Measurements from ENCODE around the gene IRF9. TPM values are rescaled to one million over a fixed set of nuclear protein-coding genes. Genes with fewer than 3 reads are reported as not detected.

IRF9 gene
- total RNA-seq, 1 donor from 2014 or later: 66.5 TPM

- peak within 1 kb of the TSS; percentile 77 for H3K4me3 ChIP-seq (ENCODE audit: low read depth, low read length)
- H3K36me3 ChIP-seq (ENCODE audit: control insufficient read depth, insufficient read depth, low read length): peaks cover 3% of the 10 kb centered on the region
- peak; percentile 96 for DNase-seq (ENCODE audit: low read depth)
- peak; percentile 47 for TF ChIP-seq CTCF (IDR thresholded peaks at IDR 0.05; ENCODE audit: insufficient read depth, low read length, poor library complexity, severe bottlenecking)
- no peaks in the 10 kb centered on the region for H3K27me3 ChIP-seq (ENCODE audit: control insufficient read depth, insufficient read depth, low read length)
Observed at GRCh38 chr14:24212924-24213865, 52.1 kb downstream of the IRF9 start, which contains the start of gene CHMP4A. Gene CHMP4A (minus strand): TSS chr14:24213488. CDS start chr14:24213439, 49 bp downstream.

GRCh38 chr14:24213866-24214662, 53.0 kb downstream of the IRF9 start:
- no peak for DNase-seq (ENCODE audit: low read depth)
- H3K4me3 ChIP-seq (ENCODE audit: low read depth, low read length): peak overlapping the region; percentile 77
- H3K27me3 ChIP-seq (ENCODE audit: control insufficient read depth, insufficient read depth, low read length): no peaks in the 10 kb centered on the region
- peaks cover 3% of the 10 kb centered on the region for H3K36me3 ChIP-seq (ENCODE audit: control insufficient read depth, insufficient read depth, low read length)
- TF ChIP-seq CTCF (IDR thresholded peaks at IDR 0.05; ENCODE audit: insufficient read depth, low read length, poor library complexity, severe bottlenecking): no peak

- DNase-seq (ENCODE audit: low read depth): peak; percentile 56
- Histone ChIP-seq H3K27me3 (ENCODE audit: control insufficient read depth, insufficient read depth, low read length) (no peaks in the 10 kb centered on the region), H3K36me3 (ENCODE audit: control insufficient read depth, insufficient read depth, low read length) (peaks cover 3% of the 10 kb centered on the region), H3K4me3 (ENCODE audit: low read depth, low read length) (peak within 1 kb of the TSS; percentile 70)
- TF ChIP-seq CTCF (IDR thresholded peaks at IDR 0.05; ENCODE audit: insufficient read depth, low read length, poor library complexity, severe bottlenecking): peak; percentile 66
Observed at GRCh38 chr14:24215495-24216344, 54.7 kb downstream of the IRF9 start, which contains the start of gene MDP1. Gene MDP1 (minus strand): TSS chr14:24216066. CDS start chr14:24215955, 111 bp downstream.

Other genes starting within 250 kb of the IRF9 start
- gene DHRS4, start 207.5 kb upstream of the IRF9 start, total RNA-seq: 25.0 and 36.4 TPM in 2 replicates
- 6.4 and 16.7 TPM in 2 replicates for gene DHRS4L2, start 172.3 kb upstream of the IRF9 start, total RNA-seq
- gene CARMIL3, start 109.3 kb upstream of the IRF9 start, total RNA-seq: 1.5 and 2.3 TPM in 2 replicates
- not detected in 2 replicates for gene CPNE6, start 89.7 kb upstream of the IRF9 start, total RNA-seq
- 127 and 142 TPM in 2 replicates for gene PCK2, start 67.0 kb upstream of the IRF9 start, total RNA-seq
- 63.3 and 83.9 TPM in 2 replicates for gene DCAF11, start 46.5 kb upstream of the IRF9 start, total RNA-seq
- gene NRL, start 46.3 kb upstream of the IRF9 start, total RNA-seq: 3.6 and 4.8 TPM in 2 replicates
- gene FITM1, start 30.6 kb upstream of the IRF9 start, total RNA-seq: not detected in 2 replicates
- gene PSME1, start 25.1 kb upstream of the IRF9 start, total RNA-seq: 216 and 234 TPM in 2 replicates
- 17.1 and 23.2 TPM in 2 replicates for gene EMC9, start 19.7 kb upstream of the IRF9 start, total RNA-seq
- gene PSME2, start 14.7 kb upstream of the IRF9 start, total RNA-seq: 110 and 115 TPM in 2 replicates
- 70.7 and 77.0 TPM in 2 replicates for gene RNF31, start 13.8 kb upstream of the IRF9 start, total RNA-seq
- gene REC8, start 10.8 kb downstream of the IRF9 start, total RNA-seq: 69.2 and 77.8 TPM in 2 replicates
- 59.3 and 67.2 TPM in 2 replicates for gene IPO4, start 27.6 kb downstream of the IRF9 start, total RNA-seq
- 55.6 and 58.1 TPM in 2 replicates for gene TM9SF1, start 34.2 kb downstream of the IRF9 start, total RNA-seq
- gene TSSK4, start 44.4 kb downstream of the IRF9 start, total RNA-seq: not detected in 2 replicates
- 92.8 and 112 TPM in 2 replicates for gene CHMP4A, start 52.2 kb downstream of the IRF9 start, total RNA-seq
- 11.8 and 19.9 TPM in 2 replicates for gene MDP1, start 54.8 kb downstream of the IRF9 start, total RNA-seq
- 157 and 180 TPM in 2 replicates for gene NEDD8, start 71.1 kb downstream of the IRF9 start, total RNA-seq
- gene GMPR2, start 71.7 kb downstream of the IRF9 start, total RNA-seq: 54.7 and 56.6 TPM in 2 replicates
- gene TINF2, start 81.4 kb downstream of the IRF9 start, total RNA-seq: 57.3 and 67.2 TPM in 2 replicates
- gene TGM1, start 101.9 kb downstream of the IRF9 start, total RNA-seq: 3.1 and 12.3 TPM in 2 replicates
- 54.0 and 59.2 TPM in 2 replicates for gene RABGGTA, start 110.3 kb downstream of the IRF9 start, total RNA-seq
- 44.9 and 48.5 TPM in 2 replicates for gene DHRS1, start 138.5 kb downstream of the IRF9 start, total RNA-seq
- 27.1 and 28.7 TPM in 2 replicates for gene NOP9, start 138.6 kb downstream of the IRF9 start, total RNA-seq
- 1.1 and 3.8 TPM in 2 replicates for gene CIDEB, start 146.7 kb downstream of the IRF9 start, total RNA-seq
- 1.5 and 8.0 TPM in 2 replicates for gene LTB4R2, start 148.9 kb downstream of the IRF9 start, total RNA-seq
- 2.8 and 4.7 TPM in 2 replicates for gene LTB4R, start 150.2 kb downstream of the IRF9 start, total RNA-seq
- 4.0 and 9.0 TPM in 2 replicates for gene ADCY4, start 173.8 kb downstream of the IRF9 start, total RNA-seq
- 2.3 and 2.9 TPM in 2 replicates for gene RIPK3, start 178.7 kb downstream of the IRF9 start, total RNA-seq
- 8.0 and 14.0 TPM in 2 replicates for gene NFATC4, start 206.9 kb downstream of the IRF9 start, total RNA-seq
- gene NYNRIN, start 237.7 kb downstream of the IRF9 start, total RNA-seq: 6.0 and 6.3 TPM in 2 replicates

Measured in kidney epithelial cell (primary cell).